GM23248 (cell line): ENCODE measurements around the gene TMEM130.

ENCODE experiments used
- EZH2 ChIP-seq: fragments of 200-600 bp; sonication (generic); IDR thresholded peaks from 2 replicates; pipeline ENCODE4 v1.6.1; 2018; ENCODE audit warnings: antibody characterized with exemption, mild to moderate bottlenecking; ENCODE audit not compliant: insufficient read depth, poor library complexity, severe bottlenecking
- EZH2phosphoT487 ChIP-seq: fragments of 200-600 bp; sonication (generic); IDR thresholded peaks from 2 replicates; pipeline ENCODE4 v1.6.1; 2018; ENCODE audit warnings: antibody characterized with exemption, moderate library complexity, mild to moderate bottlenecking, low read depth; ENCODE audit not compliant: insufficient read depth

GRCh38 chr7:98902523-98902922 is 32.7 kb upstream of the TMEM130 start:
- TF ChIP-seq EZH2 (no peak), EZH2phosphoT487 (no peak)
